Measurements from ENCODE around the gene B3GAT1.

DNA sequence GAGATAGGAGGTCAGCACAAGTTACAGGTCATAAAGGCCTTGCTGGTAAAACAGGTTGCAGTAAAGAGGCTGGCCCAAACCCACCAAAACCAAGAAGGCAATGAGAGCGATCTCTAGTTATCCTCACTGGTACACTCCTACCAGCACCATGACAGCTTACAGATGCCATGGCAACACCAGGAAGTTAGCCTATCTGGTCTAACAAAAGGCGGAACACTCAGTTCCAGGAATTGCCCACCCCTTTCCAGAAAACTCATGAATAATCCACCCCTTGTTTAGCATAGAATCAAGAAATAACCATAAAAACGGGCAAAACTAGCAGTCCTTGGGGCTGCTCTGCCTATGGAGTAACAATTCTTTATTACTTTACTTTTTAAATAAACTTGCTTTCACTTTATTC is 43.5 kb upstream of the B3GAT1 start:
- no peak for TF ChIP-seq POLR2A (IDR thresholded peaks at IDR 0.05; ENCODE audit: low read depth)
- TF ChIP-seq, protein P1, sequence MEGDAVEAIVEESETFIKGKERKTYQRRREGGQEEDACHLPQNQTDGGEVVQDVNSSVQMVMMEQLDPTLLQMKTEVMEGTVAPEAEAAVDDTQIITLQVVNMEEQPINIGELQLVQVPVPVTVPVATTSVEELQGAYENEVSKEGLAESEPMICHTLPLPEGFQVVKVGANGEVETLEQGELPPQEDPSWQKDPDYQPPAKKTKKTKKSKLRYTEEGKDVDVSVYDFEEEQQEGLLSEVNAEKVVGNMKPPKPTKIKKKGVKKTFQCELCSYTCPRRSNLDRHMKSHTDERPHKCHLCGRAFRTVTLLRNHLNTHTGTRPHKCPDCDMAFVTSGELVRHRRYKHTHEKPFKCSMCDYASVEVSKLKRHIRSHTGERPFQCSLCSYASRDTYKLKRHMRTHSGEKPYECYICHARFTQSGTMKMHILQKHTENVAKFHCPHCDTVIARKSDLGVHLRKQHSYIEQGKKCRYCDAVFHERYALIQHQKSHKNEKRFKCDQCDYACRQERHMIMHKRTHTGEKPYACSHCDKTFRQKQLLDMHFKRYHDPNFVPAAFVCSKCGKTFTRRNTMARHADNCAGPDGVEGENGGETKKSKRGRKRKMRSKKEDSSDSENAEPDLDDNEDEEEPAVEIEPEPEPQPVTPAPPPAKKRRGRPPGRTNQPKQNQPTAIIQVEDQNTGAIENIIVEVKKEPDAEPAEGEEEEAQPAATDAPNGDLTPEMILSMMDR (IDR thresholded peaks at IDR 0.05): no peak
